ENCODE measurements around the gene PCCB.

GRCh38 chr3:136378011-136378410, 127.9 kb downstream of the PCCB start:
- TF ChIP-seq EZH2 (IDR thresholded peaks at IDR 0.05) (no peak), POLR2AphosphoS5 (IDR thresholded peaks at IDR 0.05; ENCODE audit: borderline replicate concordance, low read depth, low read length) (no peak), FOXP2 (optimal IDR thresholded peaks at IDR 0.05; ENCODE audit: control extremely low read depth, extremely low read length, insufficient read depth) (no peak)
